Thyroid gland (tissue), 4 donors: ENCODE data around the gene USP21. TPM values are rescaled to one million over a fixed set of nuclear protein-coding genes. Genes with fewer than 3 reads are reported as not detected.

Experiments
- DNase-seq, 2 donors: peaks; one replicate each; pipeline ENCODE4 v3.0.0-alpha.2; 2019
- H3K27ac ChIP-seq, 3 donors: fragments of 200-600 bp; sonication (generic); 1 replicate in 2 of 3; 2 replicates in 1 of 3; pipeline ENCODE4 v1.5.1; 2016 to 2019; ENCODE audit warnings: mild to moderate bottlenecking in 1 of 3, moderate library complexity in 1 of 3
- H3K27me3 ChIP-seq: fragments of 200-600 bp; sonication (generic); one replicate; pipeline ENCODE4 v1.5.1; 2019
- H3K36me3 ChIP-seq, 2 donors: fragments of 200-600 bp; sonication (generic); one replicate each; pipeline ENCODE4 v1.5.1; 2016 to 2019
- H3K4me1 ChIP-seq, 2 donors: fragments of 200-600 bp; sonication (generic); one replicate each; pipeline ENCODE4 v1.5.1; 2017 to 2019
- H3K4me3 ChIP-seq, 3 donors: fragments of 200-600 bp; sonication (generic); replicated peaks in 1 of 3; 1 replicate in 2 of 3; 2 replicates in 1 of 3; pipeline ENCODE4 v1.5.1; 2016; ENCODE audit warnings: mild to moderate bottlenecking in 1 of 3
- H3K9me3 ChIP-seq: fragments of 200-600 bp; sonication (generic); one replicate; pipeline ENCODE4 v1.5.1; 2017
- POLR2A ChIP-seq, 2 donors: fragments of 450-650 bp; IDR thresholded peaks; one replicate each; pipeline ENCODE4 v1.6.1; 2017; ENCODE audit warnings: antibody characterized with exemption in 2 of 2, mild to moderate bottlenecking in 2 of 2, moderate library complexity in 1 of 2
- WGBS, 2 donors: methylation state at CpG; one replicate each; pipeline ENCODE4 v1.1.5; 2017; 5-methylcytosine and 5-hydroxymethylcytosine counted together
- intact Hi-C: fragments of 100-400 bp; cut with DNase I; formaldehyde crosslinking; loops from one replicate; pipeline ENCODE4 v1.15.1; 2023
- total RNA-seq, 4 donors: library from RNA; depleted of rRNA; stranded (reverse); fragments of >200 nt; gene quantifications; one replicate each; pipeline ENCODE4 v1.2.3, GENCODE V29; 2016
- TF ChIP-seq, protein P1 (sequence below), 6 experiments: fragments of 200-600 bp in 3 of 6; fragments of 450-650 bp in 3 of 6; sonication (generic) in 3 of 6; IDR thresholded peaks; one replicate each; pipeline ENCODE4 v1.5.1; 2016 to 2019; ENCODE audit warnings: antibody characterized with exemption in 6 of 6, mild to moderate bottlenecking in 2 of 6, inconsistent platforms in 1 of 6, moderate library complexity in 1 of 6

The USP21 gene
- total RNA-seq, 4 donors from 2014 or later: 21.2 to 27.6 (median 23.0) TPM

DNA sequence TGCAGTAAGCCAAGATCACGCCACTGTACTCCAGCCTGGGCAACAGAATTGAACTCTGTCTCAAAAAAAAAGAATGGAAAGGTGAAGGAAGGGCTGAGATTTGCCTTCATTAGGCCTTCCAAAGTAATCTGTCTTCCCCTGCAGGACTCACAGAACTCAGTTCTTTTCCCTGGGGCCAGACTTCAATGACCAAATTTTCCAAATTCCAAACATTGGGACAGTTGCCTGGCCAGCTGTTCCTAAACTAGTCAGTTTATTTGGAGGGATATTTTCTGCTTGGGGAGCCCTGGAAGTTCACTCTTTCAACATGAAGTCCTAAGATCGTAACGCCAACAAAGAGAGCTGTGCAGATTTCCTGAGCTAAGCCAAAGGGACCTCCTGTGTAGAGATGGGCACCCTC, 21.4 kb upstream of the USP21 start:
- 73 to 75% methylated on average over 3 of the region's 3 CpGs for WGBS, 2 donors

GRCh38 chr1:161138431-161138830, 20.9 kb upstream of the USP21 start:
- Histone ChIP-seq H3K9me3 (no peaks in the 10 kb centered on the region), H3K27me3 (no peaks in the 10 kb centered on the region), H3K36me3 (no peaks in the 10 kb centered on the region), H3K27ac (no peak overlapping the region), H3K4me1 (peaks cover 8 to 10% of the 10 kb centered on the region in 2 donors), H3K4me3 (no peak overlapping the region)
- intact Hi-C loops: no loop called here
- no peak for DNase-seq
- TF ChIP-seq, protein P1, sequence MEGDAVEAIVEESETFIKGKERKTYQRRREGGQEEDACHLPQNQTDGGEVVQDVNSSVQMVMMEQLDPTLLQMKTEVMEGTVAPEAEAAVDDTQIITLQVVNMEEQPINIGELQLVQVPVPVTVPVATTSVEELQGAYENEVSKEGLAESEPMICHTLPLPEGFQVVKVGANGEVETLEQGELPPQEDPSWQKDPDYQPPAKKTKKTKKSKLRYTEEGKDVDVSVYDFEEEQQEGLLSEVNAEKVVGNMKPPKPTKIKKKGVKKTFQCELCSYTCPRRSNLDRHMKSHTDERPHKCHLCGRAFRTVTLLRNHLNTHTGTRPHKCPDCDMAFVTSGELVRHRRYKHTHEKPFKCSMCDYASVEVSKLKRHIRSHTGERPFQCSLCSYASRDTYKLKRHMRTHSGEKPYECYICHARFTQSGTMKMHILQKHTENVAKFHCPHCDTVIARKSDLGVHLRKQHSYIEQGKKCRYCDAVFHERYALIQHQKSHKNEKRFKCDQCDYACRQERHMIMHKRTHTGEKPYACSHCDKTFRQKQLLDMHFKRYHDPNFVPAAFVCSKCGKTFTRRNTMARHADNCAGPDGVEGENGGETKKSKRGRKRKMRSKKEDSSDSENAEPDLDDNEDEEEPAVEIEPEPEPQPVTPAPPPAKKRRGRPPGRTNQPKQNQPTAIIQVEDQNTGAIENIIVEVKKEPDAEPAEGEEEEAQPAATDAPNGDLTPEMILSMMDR (IDR thresholded peaks at IDR 0.05): no peak
- TF ChIP-seq POLR2A (IDR thresholded peaks at IDR 0.05): no peak
- WGBS, 2 donors: 71 to 87% methylated on average over 1 of the region's 1 CpG

More for the DNA sequence above, 21.4 kb upstream of the USP21 start:
- no peaks in the 10 kb centered on the region for H3K9me3 ChIP-seq
- intact Hi-C loops: no loop called here
- no peaks in the 10 kb centered on the region for H3K36me3 ChIP-seq
- no peak overlapping the region for H3K27ac ChIP-seq
- TF ChIP-seq, protein P1 (IDR thresholded peaks at IDR 0.05): no peak
- no peak for TF ChIP-seq POLR2A (IDR thresholded peaks at IDR 0.05)
- no peaks in the 10 kb centered on the region for H3K27me3 ChIP-seq
- H3K4me3 ChIP-seq: no peak overlapping the region
- no peak for DNase-seq
- peaks cover 9 to 10% of the 10 kb centered on the region in 2 donors for H3K4me1 ChIP-seq

DNA sequence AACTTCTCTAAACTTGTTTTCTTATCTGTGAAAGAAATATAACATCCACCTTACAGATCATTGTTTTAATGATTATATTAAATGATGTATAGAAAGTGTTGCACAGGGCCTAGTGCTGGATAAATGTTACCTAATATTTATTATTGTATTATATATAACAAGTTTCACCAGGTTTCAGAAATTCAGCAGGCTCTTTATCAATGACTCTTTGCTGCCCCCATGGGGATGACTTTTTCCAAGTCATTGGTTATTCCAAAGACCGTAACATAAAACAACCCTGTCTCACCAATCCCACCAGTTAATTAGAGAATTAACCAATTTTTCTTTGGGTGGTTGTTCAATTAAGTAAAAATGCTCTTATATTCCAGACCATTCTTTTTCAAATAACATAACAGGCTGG, 19.5 kb upstream of the USP21 start:
- TF ChIP-seq, protein P1 (IDR thresholded peaks at IDR 0.05): peak in 3 of 6 experiments; percentile 33 to 60 (median 48)
- no peak for TF ChIP-seq POLR2A (IDR thresholded peaks at IDR 0.05)
- H3K27me3 ChIP-seq: no peaks in the 10 kb centered on the region
- no peak overlapping the region for H3K27ac ChIP-seq
- H3K4me3 ChIP-seq: no peak overlapping the region
- intact Hi-C loops: no loop called here
- H3K36me3 ChIP-seq: no peaks in the 10 kb centered on the region
- no peaks in the 10 kb centered on the region for H3K4me1 ChIP-seq
- no peaks in the 10 kb centered on the region for H3K9me3 ChIP-seq
- 42 to 59% methylated on average over 1 of the region's 1 CpG for WGBS, 2 donors
- DNase-seq: no peak

GRCh38 chr1:161140755-161141400, 18.4 kb upstream of the USP21 start:
- Histone ChIP-seq H3K4me3 (no peak overlapping the region), H3K4me1 (no peaks in the 10 kb centered on the region), H3K9me3 (no peaks in the 10 kb centered on the region), H3K36me3 (no peaks in the 10 kb centered on the region), H3K27me3 (no peaks in the 10 kb centered on the region), H3K27ac (no peak overlapping the region)
- intact Hi-C loops: no loop called here
- TF ChIP-seq POLR2A (IDR thresholded peaks at IDR 0.05): no peak
- TF ChIP-seq, protein P1 (IDR thresholded peaks at IDR 0.05): no peak
- 93 to 96% methylated on average over 29 of the region's 29 CpGs for WGBS, 2 donors
- DNase-seq: no peak

- Histone ChIP-seq H3K27ac (no peak overlapping the region), H3K36me3 (no peaks in the 10 kb centered on the region), H3K27me3 (no peaks in the 10 kb centered on the region), H3K9me3 (no peaks in the 10 kb centered on the region), H3K4me1 (no peaks in the 10 kb centered on the region), H3K4me3 (no peak overlapping the region)
- WGBS, 2 donors: 83 to 84% methylated on average over 3 of the region's 3 CpGs
- intact Hi-C loops: no loop called here
- TF ChIP-seq, protein P1 (IDR thresholded peaks at IDR 0.05): no peak
- TF ChIP-seq POLR2A (IDR thresholded peaks at IDR 0.05): no peak
- DNase-seq: no peak
These were observed 13.5 kb upstream of the USP21 start for GRCh38 chr1:161145832-161146231.
